GM10847 (cell line): Measurements from ENCODE around the gene SEMA4G.

Experiments used
- POLR2A ChIP-seq: IDR thresholded peaks from 2 replicates; pipeline ENCODE4 v1.6.1; 2011; ENCODE audit not compliant: insufficient read length; ENCODE audit errors: extremely low read depth

The SEMA4G gene

GRCh38 chr10:100969187-100970075, at the start of gene SEMA4G:
Gene SEMA4G (plus strand): TSS chr10:100969504. CDS start chr10:100972913, 3,409 bp downstream.
- TF ChIP-seq POLR2A, result no peak

DNA sequence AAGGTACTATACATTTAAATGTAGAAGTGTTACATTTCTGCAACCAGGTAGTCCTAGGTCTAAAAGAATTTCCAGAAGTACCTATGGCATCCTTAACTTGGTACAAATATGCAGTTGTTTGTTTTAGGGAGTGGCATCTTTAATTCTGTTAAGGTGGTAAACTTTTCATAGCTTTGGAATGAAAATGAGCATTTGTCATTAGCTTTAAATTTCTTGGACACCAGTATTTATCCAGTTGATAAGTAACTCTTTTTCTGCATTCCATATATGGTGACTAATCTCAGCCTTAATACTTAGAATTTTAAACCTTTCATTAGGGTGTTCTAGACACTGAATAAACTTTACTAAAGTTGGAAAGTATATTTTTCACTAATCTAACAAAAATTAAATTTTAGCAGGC, 45.7 kb upstream of the SEMA4G start:
- TF ChIP-seq POLR2A, result no peak

- no peak for TF ChIP-seq POLR2A
Measured at GRCh38 chr10:100927266-100927665, 42.0 kb upstream of the SEMA4G start.

DNA sequence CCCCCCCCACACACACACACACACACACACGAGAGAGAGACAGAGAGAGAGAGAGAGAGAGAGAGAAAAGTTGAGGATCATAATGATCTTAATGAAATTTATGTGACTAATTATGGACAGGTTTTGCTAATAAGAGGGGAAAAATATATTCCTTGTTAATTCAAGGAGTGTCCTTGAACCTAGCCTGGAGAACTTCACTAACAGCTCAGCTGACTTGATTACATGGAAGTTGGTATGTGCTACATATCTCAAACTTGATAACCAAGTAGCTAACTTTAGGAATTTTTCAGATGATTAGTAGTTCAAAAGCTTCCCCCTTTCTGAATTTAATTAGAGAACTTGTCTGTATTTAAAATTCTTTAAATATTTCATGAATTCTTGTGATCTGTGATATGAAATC, 41.3 kb upstream of the SEMA4G start:
- TF ChIP-seq POLR2A, result no peak

DNA sequence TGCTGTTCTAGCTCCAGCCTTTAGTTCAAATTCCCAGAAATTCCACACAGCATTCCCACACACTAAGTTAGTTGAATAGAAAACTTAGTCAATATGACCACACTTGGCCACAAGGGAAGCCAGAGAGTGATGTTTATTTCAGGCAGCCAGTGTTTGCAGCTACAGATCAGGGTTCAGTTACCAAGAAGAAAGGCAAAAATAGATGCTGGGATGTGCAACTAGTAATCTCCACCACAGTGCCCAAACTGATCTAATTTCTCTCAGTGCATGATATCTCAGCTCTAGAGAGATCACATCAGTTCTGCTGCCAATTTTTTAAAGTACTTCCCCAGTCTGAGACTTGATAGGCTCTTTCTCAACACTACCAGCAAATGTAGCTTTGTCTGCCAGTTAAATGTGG, 38.9 kb upstream of the SEMA4G start:
- TF ChIP-seq POLR2A, result no peak

- TF ChIP-seq POLR2A, result no peak
Measured at GRCh38 chr10:100934084-100934659, 35.1 kb upstream of the SEMA4G start.

DNA sequence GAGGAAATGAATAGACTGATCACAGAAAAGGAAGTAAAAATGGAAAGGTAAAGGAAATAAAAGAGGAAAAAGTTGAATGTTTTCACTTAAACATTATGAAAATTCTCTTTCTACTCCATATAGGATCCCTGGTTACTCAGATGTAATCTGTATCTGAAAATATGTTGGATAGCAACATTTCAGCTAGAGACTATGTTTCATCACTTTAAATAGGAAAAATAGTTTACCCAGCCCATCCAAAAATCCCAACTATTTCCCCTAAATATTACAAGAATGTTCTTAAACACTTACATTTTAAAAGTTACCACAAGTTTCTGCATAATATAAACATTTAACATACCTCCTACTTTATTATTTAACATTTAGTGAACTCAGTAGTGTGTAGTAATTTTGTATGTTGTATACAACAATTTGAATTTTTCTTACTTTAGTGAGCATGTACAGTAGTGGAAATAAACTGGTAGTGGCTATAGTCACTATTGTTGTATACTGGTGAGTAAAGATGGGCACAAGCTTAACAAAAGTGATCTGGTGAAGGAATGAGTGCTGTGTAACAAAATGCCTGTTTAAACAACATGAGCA, 29.4 kb upstream of the SEMA4G start:
- no peak for TF ChIP-seq POLR2A

DNA sequence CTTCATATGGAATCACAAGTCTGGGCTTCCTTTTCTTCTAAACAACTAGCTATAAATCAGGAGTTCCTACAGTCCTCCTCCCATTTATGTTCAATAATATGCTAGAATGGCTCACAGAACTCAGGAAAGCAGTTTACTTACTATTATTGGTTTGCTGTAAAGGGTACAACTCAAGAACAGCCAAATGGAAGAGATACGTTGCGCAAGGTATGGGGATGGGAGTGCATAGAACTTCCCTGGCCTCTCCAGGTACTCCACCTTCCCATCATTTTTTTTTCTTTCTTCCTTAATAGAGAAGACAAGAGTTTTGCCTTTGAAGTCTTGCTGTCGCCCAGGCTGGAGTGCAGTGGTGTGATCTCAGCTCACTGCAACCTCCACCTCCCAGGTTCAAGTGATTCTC, 27.1 kb upstream of the SEMA4G start:
- TF ChIP-seq POLR2A, result no peak

GRCh38 chr10:100943508-100943907, 25.8 kb upstream of the SEMA4G start:
- no peak for TF ChIP-seq POLR2A

- no peak for TF ChIP-seq POLR2A
Measured at GRCh38 chr10:100945754-100946153, 23.6 kb upstream of the SEMA4G start.

DNA sequence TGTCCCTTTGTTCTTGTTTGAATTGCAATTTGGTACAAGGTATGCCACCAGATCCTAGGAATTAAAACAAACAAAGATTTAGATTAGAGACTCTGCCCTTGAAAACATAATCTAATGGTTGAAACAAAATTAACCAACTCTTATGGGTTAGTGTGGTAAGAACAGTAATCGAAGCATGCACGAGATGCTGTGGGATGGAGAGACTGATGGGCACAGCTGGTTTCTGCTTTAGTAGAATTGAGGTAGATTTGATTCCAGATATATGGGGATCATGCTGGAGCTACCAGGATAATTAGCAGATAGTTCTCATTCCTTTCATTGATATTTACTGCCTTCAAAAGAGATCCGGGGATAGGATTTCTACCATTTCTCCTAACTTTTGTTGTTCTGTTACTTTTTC, 20.4 kb upstream of the SEMA4G start:
- no peak for TF ChIP-seq POLR2A

- TF ChIP-seq POLR2A, result no peak
Measured at GRCh38 chr10:100960251-100960650, 9.1 kb upstream of the SEMA4G start.

- no peak for TF ChIP-seq POLR2A
Measured at GRCh38 chr10:100962351-100963080, 6.8 kb upstream of the SEMA4G start.

GRCh38 chr10:100963826-100964225, 5.5 kb upstream of the SEMA4G start:
- no peak for TF ChIP-seq POLR2A

DNA sequence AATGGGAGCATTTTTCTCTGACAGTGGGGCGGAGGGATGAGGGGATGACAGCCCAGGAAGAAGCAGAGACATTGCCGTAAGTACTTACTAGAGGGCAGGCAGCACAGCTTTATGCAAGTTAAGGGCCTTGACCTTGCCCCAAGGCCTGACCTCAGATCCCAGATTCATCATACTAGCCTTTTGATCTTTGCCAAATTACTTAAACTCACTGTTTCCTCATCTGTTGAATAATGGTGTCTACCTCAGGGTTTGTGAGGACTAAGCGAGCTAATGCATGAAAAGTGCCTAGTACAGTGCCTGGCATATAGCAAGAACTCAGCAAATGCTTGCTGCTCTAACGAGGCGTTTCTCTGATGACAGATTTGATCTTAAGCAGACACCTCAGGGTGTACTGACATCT, 3.5 kb upstream of the SEMA4G start:
- TF ChIP-seq POLR2A, result no peak

DNA sequence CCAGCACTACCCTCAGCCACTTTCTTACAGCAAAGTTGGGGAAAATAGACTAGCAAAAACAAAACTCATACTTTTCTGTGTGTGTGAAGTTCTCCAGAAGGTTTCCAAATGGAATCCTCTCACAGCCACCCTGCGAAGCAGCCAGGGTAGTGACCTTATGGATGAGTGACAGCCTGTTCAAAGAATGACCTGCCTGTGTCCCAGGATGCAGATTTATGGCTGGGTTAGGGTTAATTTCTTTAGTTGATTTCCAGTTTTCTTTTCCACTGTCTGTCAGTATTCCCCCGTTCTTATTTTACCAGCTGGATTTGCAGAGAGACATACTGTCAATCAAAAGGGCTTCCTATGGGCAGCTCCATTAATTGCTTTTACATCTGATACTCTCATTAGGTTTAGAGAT, 2.4 kb upstream of the SEMA4G start:
- no peak for TF ChIP-seq POLR2A
